IMR-90 (cell line): ENCODE results near the gene FBXO28. TPM values are rescaled to one million over a fixed set of nuclear protein-coding genes. Genes with fewer than 3 reads are reported as not detected.

Experiments used
- ATAC-seq: fragments of 200-7000 bp; cut with Tn5 transposase; 2 replicates; pipeline ENCODE4 v1.9.1; 2020; ENCODE audit warnings: low read depth, mild to moderate bottlenecking, moderate library complexity
- BruUV-seq: library from RNA; stranded (reverse); fragments of 400-500 nt; replicated peaks from 2 replicates; lab custom pipeline; 2021; lab: Mats Ljungman, UMichigan
- CTCF ChIA-PET: fragments of 300-600 bp; formaldehyde crosslinking; extraction: SDS; loops from one replicate; lab custom pipeline; 2021; ENCODE audit warnings: antibody characterized with exemption; lab: Yijun Ruan, JAX
- POLR2A ChIA-PET: fragments of 300-600 bp; sonication (Branson Sonifier 250); formaldehyde crosslinking; loops from one replicate; lab custom pipeline; 2022; ENCODE audit warnings: antibody characterized with exemption; ENCODE audit not compliant: unreplicated experiment; lab: Charles Lee
- DNase-seq: peaks from one replicate; pipeline ENCODE4 v3.0.0; 2013
- H2AFZ ChIP-seq: replicated peaks from 2 replicates; pipeline ENCODE3; 2013; ENCODE audit warnings: low read length, mild to moderate bottlenecking; ENCODE audit not compliant: poor library complexity
- H2AK5ac ChIP-seq: 2 replicates; pipeline ENCODE4 v1.6.1; 2013; ENCODE audit warnings: low read depth, low read length, inconsistent platforms
- H2AK9ac ChIP-seq: replicated peaks from 2 replicates; pipeline ENCODE3; 2013; ENCODE audit warnings: mild to moderate bottlenecking, low read depth, low read length, moderate library complexity; ENCODE audit not compliant: poor library complexity
- H2BK120ac ChIP-seq: 2 replicates; pipeline ENCODE4 v1.6.1; 2013; ENCODE audit warnings: low read depth, low read length, inconsistent platforms
- H2BK15ac ChIP-seq: 3 replicates; pipeline ENCODE4 v1.6.1; 2013; ENCODE audit warnings: low read depth, low read length, inconsistent platforms
- H2BK20ac ChIP-seq: 2 replicates; pipeline ENCODE4 v1.6.1; 2013; ENCODE audit warnings: low read depth, mild to moderate bottlenecking, inconsistent platforms, low read length, moderate library complexity
- H2BK5ac ChIP-seq: 2 replicates; pipeline ENCODE4 v1.6.1; 2013; ENCODE audit warnings: mild to moderate bottlenecking, low read depth, low read length, inconsistent platforms; ENCODE audit not compliant: poor library complexity, severe bottlenecking
- H3K14ac ChIP-seq: replicated peaks from 2 replicates; pipeline ENCODE4 v1.6.1; 2013; ENCODE audit warnings: low read depth, low read length, inconsistent platforms
- H3K18ac ChIP-seq: 2 replicates; pipeline ENCODE4 v1.6.1; 2013; ENCODE audit warnings: low read depth, low read length, control low read depth
- H3K23ac ChIP-seq: 2 replicates; pipeline ENCODE4 v1.6.1; 2013; ENCODE audit warnings: low read depth, low read length, inconsistent platforms
- H3K27ac ChIP-seq: 2 replicates; pipeline ENCODE4 v1.5.1; 2013; ENCODE audit warnings: mild to moderate bottlenecking, control low read depth, low read length; ENCODE audit not compliant: insufficient read depth
- H3K27me3 ChIP-seq: 2 replicates; pipeline ENCODE4 v1.6.1; 2013; ENCODE audit warnings: low read length; ENCODE audit not compliant: control insufficient read depth, insufficient read depth
- H3K36me3 ChIP-seq: 2 replicates; pipeline ENCODE4 v1.6.1; 2013; ENCODE audit warnings: low read length, mixed read lengths; ENCODE audit not compliant: control insufficient read depth, insufficient read depth
- H3K4ac ChIP-seq: 2 replicates; pipeline ENCODE4 v1.6.1; 2013; ENCODE audit warnings: low read depth, low read length, inconsistent platforms
- H3K4me1 ChIP-seq: 2 replicates; pipeline ENCODE4 v1.6.1; 2013; ENCODE audit warnings: low read length, mixed read lengths; ENCODE audit not compliant: control insufficient read depth, insufficient read depth
- H3K4me2 ChIP-seq: 2 replicates; pipeline ENCODE4 v1.6.1; 2013; ENCODE audit warnings: low read depth, mild to moderate bottlenecking, control low read depth, low read length, moderate library complexity
- H3K4me3 ChIP-seq: 2 replicates; pipeline ENCODE4 v1.5.1; 2013; ENCODE audit warnings: low read depth, mild to moderate bottlenecking, control low read depth, low read length, moderate library complexity; ENCODE audit not compliant: insufficient read depth
- H3K56ac ChIP-seq: 2 replicates; pipeline ENCODE4 v1.6.1; 2013; ENCODE audit warnings: low read length, inconsistent platforms; ENCODE audit not compliant: insufficient read depth; ENCODE audit errors: extremely low read depth
- H3K79me1 ChIP-seq, 2 experiments: 2 replicates each; pipeline ENCODE4 v1.6.1; 2013; ENCODE audit warnings: low read length in 2 of 2, inconsistent platforms in 1 of 2, low read depth in 1 of 2
- H3K9ac ChIP-seq: 2 replicates; pipeline ENCODE4 v1.6.1; 2013; ENCODE audit warnings: low read depth, low read length, control low read depth
- H3K9me1 ChIP-seq: 2 replicates; pipeline ENCODE4 v1.6.1; 2013; ENCODE audit warnings: low read length, inconsistent platforms; ENCODE audit not compliant: insufficient read depth
- H3K9me3 ChIP-seq: 2 replicates; pipeline ENCODE4 v1.6.1; 2013; ENCODE audit warnings: low read length; ENCODE audit not compliant: control insufficient read depth, insufficient read depth
- H4K20me1 ChIP-seq: 2 replicates; pipeline ENCODE4 v1.6.1; 2013; ENCODE audit warnings: low read length, inconsistent platforms; ENCODE audit not compliant: insufficient read depth
- H4K5ac ChIP-seq: 2 replicates; pipeline ENCODE4 v1.6.1; 2013; ENCODE audit warnings: mild to moderate bottlenecking, low read depth, low read length, control low read depth
- H4K8ac ChIP-seq, 2 experiments: 2 replicates each; pipeline ENCODE4 v1.6.1; 2013; ENCODE audit warnings: low read depth in 2 of 2, low read length in 2 of 2, control low read depth in 1 of 2, inconsistent platforms in 1 of 2
- H4K91ac ChIP-seq: 2 replicates; pipeline ENCODE4 v1.6.1; 2013; ENCODE audit warnings: low read depth, low read length, inconsistent platforms; ENCODE audit not compliant: insufficient read depth
- BHLHE40 ChIP-seq: fragments of 150-350 bp; IDR thresholded peaks from 2 replicates; pipeline ENCODE4 v1.6.1; 2016; ENCODE audit warnings: mild to moderate bottlenecking, low read depth, low read length
- CEBPB ChIP-seq: IDR thresholded peaks from 2 replicates; pipeline ENCODE4 v1.6.1; 2012; ENCODE audit warnings: low read depth, low read length, improper control_type of control experiment
- CHD1 ChIP-seq: IDR thresholded peaks from 2 replicates; pipeline ENCODE4 v1.6.1; 2012; ENCODE audit warnings: low read depth, low read length, improper control_type of control experiment
- CTCF ChIP-seq: conservative IDR thresholded peaks from 2 replicates; pipeline ENCODE4 v1.5.1; 2012; ENCODE audit warnings: mild to moderate bottlenecking, low read depth, low read length, improper control_type of control experiment
- MAFK ChIP-seq: IDR thresholded peaks from 2 replicates; pipeline ENCODE4 v1.6.1; 2012; ENCODE audit warnings: low read depth, low read length, improper control_type of control experiment
- MXI1 ChIP-seq: IDR thresholded peaks from 2 replicates; pipeline ENCODE4 v1.6.1; 2012; ENCODE audit warnings: low read depth, mild to moderate bottlenecking, low read length, moderate library complexity, borderline replicate concordance
- NFE2L2 ChIP-seq: fragments of 150-350 bp; IDR thresholded peaks from 2 replicates; pipeline ENCODE4 v1.6.1; 2016; ENCODE audit warnings: low read depth, mild to moderate bottlenecking, low read length
- POLR2A ChIP-seq: IDR thresholded peaks from 2 replicates; pipeline ENCODE4 v1.6.1; 2012; ENCODE audit warnings: mild to moderate bottlenecking, low read depth, low read length
- RAD21 ChIP-seq: IDR thresholded peaks from 2 replicates; pipeline ENCODE4 v1.6.1; 2012; ENCODE audit warnings: low read length, improper control_type of control experiment
- RCOR1 ChIP-seq: IDR thresholded peaks from 2 replicates; pipeline ENCODE4 v1.6.1; 2012; ENCODE audit warnings: mild to moderate bottlenecking, low read length, improper control_type of control experiment; ENCODE audit not compliant: insufficient replicate concordance
- RFX5 ChIP-seq: IDR thresholded peaks from 2 replicates; pipeline ENCODE4 v1.8.0; 2012; ENCODE audit warnings: low read depth, mild to moderate bottlenecking, low read length, moderate library complexity
- SMC3 ChIP-seq: fragments of 150-350 bp; IDR thresholded peaks from 2 replicates; pipeline ENCODE4 v1.6.1; 2016; ENCODE audit warnings: low read depth, mild to moderate bottlenecking, antibody characterized with exemption, low read length, moderate library complexity
- USF2 ChIP-seq: fragments of 150-350 bp; IDR thresholded peaks from 2 replicates; pipeline ENCODE4 v1.6.1; 2017; ENCODE audit warnings: mild to moderate bottlenecking, antibody characterized with exemption, low read length, low read depth
- WGBS, 2 experiments: methylation state at CpG; one replicate each; pipeline versions ENCODE4 v1.1.5 to v1.1.7; 2013; ENCODE audit warnings: missing lambda C conversion rate in 2 of 2; ENCODE audit not compliant: insufficient read length in 1 of 2; ENCODE audit errors: extremely low coverage in 2 of 2; 5-methylcytosine and 5-hydroxymethylcytosine counted together
- dilution Hi-C: fragments of 300-500 bp; cut with HindIII; formaldehyde crosslinking; loops from one replicate; pipeline ENCODE4 v1.14.3; 2018; ENCODE audit warnings: low sequenced_read_pairs; ENCODE audit not compliant: unreplicated experiment
- in situ Hi-C: fragments of 300-500 bp; cut with MboI; formaldehyde crosslinking; loops from 3 replicates; pipeline ENCODE4 v1.14.3; 2019; ENCODE audit warnings: low sequenced_read_pairs, inconsistent platforms, mixed read lengths
- intact Hi-C: fragments of 100-400 bp; cut with micrococcal nuclease; formaldehyde crosslinking; loops from 2 replicates; pipeline ENCODE4 v1.10.0; 2022
- polyA plus RNA-seq, 3 experiments: library from polyadenylated mRNA; depleted of rRNA; stranded (reverse); fragments of >200 nt; gene quantifications; 2 replicates each; pipeline ENCODE4 v1.2.3, GENCODE V29; 2012; ENCODE audit warnings: low replicate concordance in 1 of 3
- total RNA-seq: library from RNA; depleted of rRNA; stranded (reverse); fragments of >200 nt; gene quantifications from 2 replicates; pipeline ENCODE4 v1.2.3, GENCODE V29; 2012
- TF ChIP-seq, protein P1 (sequence below): fragments of 150-350 bp; IDR thresholded peaks from 2 replicates; pipeline ENCODE4 v1.6.1; 2016; ENCODE audit warnings: low read depth, mild to moderate bottlenecking, low read length, moderate library complexity, borderline replicate concordance

FBXO28 gene
- total and polyA plus RNA-seq, 2 of the 4 experiments (the other 2 are of a cell fraction): 11.6 to 22.6 TPM

DNA sequence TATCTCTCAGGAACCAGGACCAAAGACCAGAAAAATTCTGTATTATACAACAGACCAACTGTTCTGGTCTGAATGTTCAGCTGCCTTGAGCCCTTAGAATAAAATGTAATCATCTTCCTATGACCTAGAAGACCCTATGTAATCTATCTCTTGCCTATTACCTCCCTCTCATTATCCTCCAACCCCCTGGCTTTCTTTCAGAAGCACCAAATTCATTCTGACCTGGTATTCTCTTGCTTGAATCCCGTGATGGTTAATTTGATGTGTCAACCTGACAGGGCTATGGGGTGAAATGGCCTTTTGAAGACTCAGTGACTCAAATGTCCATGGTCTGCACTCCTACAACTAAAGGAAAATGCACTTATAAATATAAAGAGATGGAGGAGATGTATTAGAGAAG is 21.8 kb upstream of the FBXO28 start:
- Histone ChIP-seq H3K36me3 (no peaks in the 10 kb centered on the region), H2BK5ac (no peak overlapping the region), H4K8ac (no peak overlapping the region), H3K4me2 (no peak overlapping the region), H4K5ac (no peak overlapping the region), H3K9me3 (no peaks in the 10 kb centered on the region), H3K23ac (no peak overlapping the region), H3K56ac (no peak overlapping the region), H2BK120ac (no peak overlapping the region), H2AFZ (no peak overlapping the region), H4K91ac (no peak overlapping the region), H4K20me1 (no peaks in the 10 kb centered on the region), H3K4ac (no peak overlapping the region), H3K9me1 (no peaks in the 10 kb centered on the region), H3K4me1 (no peaks in the 10 kb centered on the region), H2AK9ac (no peak overlapping the region), H3K27me3 (peaks cover 11% of the 10 kb centered on the region), H3K9ac (no peak overlapping the region), H3K18ac (no peak overlapping the region), H3K79me1 (no peaks in the 10 kb centered on the region), H2BK20ac (no peak overlapping the region), H3K4me3 (no peak overlapping the region), H2BK15ac (no peak overlapping the region), H2AK5ac (no peak overlapping the region), H3K14ac (no peak overlapping the region), H3K27ac (no peak overlapping the region)
- BruUV-seq: no TSS peak
- dilution Hi-C loops (no loop called here), intact Hi-C loops (no loop called here), in situ Hi-C loops (no loop called here)
- WGBS, 2 experiments: no CpG with 5 or more reads among the region's 1 CpG
- ChIA-PET POLR2A (no interaction called here), CTCF (no interaction called here)
- ATAC-seq (no peak), DNase-seq (no peak)
- TF ChIP-seq CEBPB: no peak
- TF ChIP-seq, protein P1, sequence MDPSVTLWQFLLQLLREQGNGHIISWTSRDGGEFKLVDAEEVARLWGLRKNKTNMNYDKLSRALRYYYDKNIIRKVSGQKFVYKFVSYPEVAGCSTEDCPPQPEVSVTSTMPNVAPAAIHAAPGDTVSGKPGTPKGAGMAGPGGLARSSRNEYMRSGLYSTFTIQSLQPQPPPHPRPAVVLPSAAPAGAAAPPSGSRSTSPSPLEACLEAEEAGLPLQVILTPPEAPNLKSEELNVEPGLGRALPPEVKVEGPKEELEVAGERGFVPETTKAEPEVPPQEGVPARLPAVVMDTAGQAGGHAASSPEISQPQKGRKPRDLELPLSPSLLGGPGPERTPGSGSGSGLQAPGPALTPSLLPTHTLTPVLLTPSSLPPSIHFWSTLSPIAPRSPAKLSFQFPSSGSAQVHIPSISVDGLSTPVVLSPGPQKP: no peak
- TF ChIP-seq SMC3: no peak
- no peak for TF ChIP-seq MXI1
- TF ChIP-seq USF2: no peak
- TF ChIP-seq BHLHE40: no peak
- TF ChIP-seq RAD21: no peak
- TF ChIP-seq MAFK: no peak
- no peak for TF ChIP-seq RCOR1
- no peak for TF ChIP-seq RFX5
- no peak for TF ChIP-seq CTCF
- TF ChIP-seq CHD1: no peak
- TF ChIP-seq NFE2L2: no peak
- TF ChIP-seq POLR2A: no peak
